ENCODE data around the gene UBA6. TPM values are rescaled to one million over a fixed set of nuclear protein-coding genes. Genes with fewer than 3 reads are reported as not detected.

The UBA6 gene
- total RNA-seq, 4 donors from 2014 or later, result 15.6 to 198 (median 67.3) TPM

- Histone ChIP-seq H3K36me3 (no peaks in the 10 kb centered on the region), H3K27me3 (no peaks in the 10 kb centered on the region), H3K27ac (no peak overlapping the region), H3K9me3 (no peaks in the 10 kb centered on the region), H3K4me3 (no peak overlapping the region), H3K4me1 (no peaks in the 10 kb centered on the region)
- TF ChIP-seq, protein P1, sequence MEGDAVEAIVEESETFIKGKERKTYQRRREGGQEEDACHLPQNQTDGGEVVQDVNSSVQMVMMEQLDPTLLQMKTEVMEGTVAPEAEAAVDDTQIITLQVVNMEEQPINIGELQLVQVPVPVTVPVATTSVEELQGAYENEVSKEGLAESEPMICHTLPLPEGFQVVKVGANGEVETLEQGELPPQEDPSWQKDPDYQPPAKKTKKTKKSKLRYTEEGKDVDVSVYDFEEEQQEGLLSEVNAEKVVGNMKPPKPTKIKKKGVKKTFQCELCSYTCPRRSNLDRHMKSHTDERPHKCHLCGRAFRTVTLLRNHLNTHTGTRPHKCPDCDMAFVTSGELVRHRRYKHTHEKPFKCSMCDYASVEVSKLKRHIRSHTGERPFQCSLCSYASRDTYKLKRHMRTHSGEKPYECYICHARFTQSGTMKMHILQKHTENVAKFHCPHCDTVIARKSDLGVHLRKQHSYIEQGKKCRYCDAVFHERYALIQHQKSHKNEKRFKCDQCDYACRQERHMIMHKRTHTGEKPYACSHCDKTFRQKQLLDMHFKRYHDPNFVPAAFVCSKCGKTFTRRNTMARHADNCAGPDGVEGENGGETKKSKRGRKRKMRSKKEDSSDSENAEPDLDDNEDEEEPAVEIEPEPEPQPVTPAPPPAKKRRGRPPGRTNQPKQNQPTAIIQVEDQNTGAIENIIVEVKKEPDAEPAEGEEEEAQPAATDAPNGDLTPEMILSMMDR (IDR thresholded peaks at IDR 0.05), result no peak
- no peak for TF ChIP-seq POLR2A (IDR thresholded peaks at IDR 0.05)
- no peak for DNase-seq
- intact Hi-C loops (cut with DNase I; ENCODE audit: low total_unique reads), result no loop called here
Measured at GRCh38 chr4:67674098-67674497, 26.9 kb downstream of the UBA6 start.

GRCh38 chr4:67668315-67668714, 32.6 kb downstream of the UBA6 start:
- no peaks in the 10 kb centered on the region for H3K4me1 ChIP-seq
- no peak for DNase-seq
- no peak overlapping the region for H3K4me3 ChIP-seq
- TF ChIP-seq POLR2A (IDR thresholded peaks at IDR 0.05), result no peak
- TF ChIP-seq, protein P1 (IDR thresholded peaks at IDR 0.05), result no peak
- peaks cover 0 to 2% of the 10 kb centered on the region in 2 donors for H3K36me3 ChIP-seq
- no peaks in the 10 kb centered on the region for H3K9me3 ChIP-seq
- H3K27ac ChIP-seq, result no peak overlapping the region
- no peaks in the 10 kb centered on the region for H3K27me3 ChIP-seq
- intact Hi-C loops (cut with DNase I; ENCODE audit: low total_unique reads), result no loop called here

DNA sequence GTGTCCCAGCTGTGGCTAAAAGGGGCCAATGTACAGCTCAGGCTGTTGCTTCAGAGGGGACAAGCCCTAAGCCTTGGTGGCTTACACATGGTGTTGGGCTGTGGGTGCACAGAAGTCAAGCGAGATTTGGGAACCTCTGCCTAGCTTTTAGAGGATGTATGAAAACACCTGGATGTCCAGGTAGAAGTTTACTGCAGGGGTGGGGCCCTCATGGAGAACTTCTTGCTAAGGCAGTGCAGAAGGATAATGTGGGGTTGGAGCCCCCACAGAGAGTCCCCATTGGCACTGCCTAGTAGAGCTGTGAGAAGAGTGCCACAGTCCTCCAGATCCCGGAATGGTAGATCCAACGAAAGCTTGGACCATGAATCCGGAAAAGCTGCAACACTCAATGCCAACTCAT, 40.5 kb downstream of the UBA6 start:
- H3K36me3 ChIP-seq, result peaks cover 0 to 2% of the 10 kb centered on the region in 2 donors
- no peaks in the 10 kb centered on the region for H3K4me1 ChIP-seq
- H3K9me3 ChIP-seq, result no peaks in the 10 kb centered on the region
- H3K27me3 ChIP-seq, result no peaks in the 10 kb centered on the region
- no peak for DNase-seq
- intact Hi-C loops (cut with DNase I; ENCODE audit: low total_unique reads), result no loop called here
- H3K4me3 ChIP-seq, result no peak overlapping the region
- no peak overlapping the region for H3K27ac ChIP-seq
- TF ChIP-seq POLR2A (IDR thresholded peaks at IDR 0.05), result no peak
- TF ChIP-seq, protein P1 (IDR thresholded peaks at IDR 0.05), result no peak

GRCh38 chr4:67659065-67659464, 41.9 kb downstream of the UBA6 start:
- DNase-seq, result no peak
- Histone ChIP-seq H3K4me1 (no peaks in the 10 kb centered on the region), H3K9me3 (no peaks in the 10 kb centered on the region), H3K27me3 (no peaks in the 10 kb centered on the region), H3K27ac (no peak overlapping the region), H3K36me3 (peaks cover 0 to 2% of the 10 kb centered on the region in 2 donors), H3K4me3 (no peak overlapping the region)
- TF ChIP-seq, protein P1 (IDR thresholded peaks at IDR 0.05), result no peak
- TF ChIP-seq POLR2A (IDR thresholded peaks at IDR 0.05), result no peak
- intact Hi-C loops (cut with DNase I; ENCODE audit: low total_unique reads), result no loop called here

DNA sequence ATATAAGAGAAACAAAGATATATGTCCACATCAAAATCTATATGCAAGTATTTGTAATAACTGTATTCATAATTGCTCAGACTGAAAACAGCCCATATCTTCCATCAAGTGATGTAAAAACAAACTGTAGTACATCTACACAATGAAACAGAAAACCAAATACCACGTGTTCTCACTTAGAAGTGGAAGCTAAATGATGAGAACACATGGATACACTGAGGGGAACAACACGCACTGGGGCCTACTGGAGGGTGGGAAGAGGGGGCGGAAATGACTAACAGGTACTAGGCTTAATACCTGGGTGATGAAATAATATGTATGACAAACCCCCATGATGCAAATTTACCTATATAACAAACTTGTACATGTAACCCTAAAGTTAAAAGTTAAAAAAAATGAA, 42.7 kb downstream of the UBA6 start:
- peaks cover 0 to under 1% of the 10 kb centered on the region in 2 donors for H3K36me3 ChIP-seq
- H3K9me3 ChIP-seq, result no peaks in the 10 kb centered on the region
- no peak overlapping the region for H3K27ac ChIP-seq
- no peak overlapping the region for H3K4me3 ChIP-seq
- intact Hi-C loops (cut with DNase I; ENCODE audit: low total_unique reads), result no loop called here
- no peak for DNase-seq
- H3K4me1 ChIP-seq, result no peaks in the 10 kb centered on the region
- TF ChIP-seq, protein P1 (IDR thresholded peaks at IDR 0.05), result no peak
- TF ChIP-seq POLR2A (IDR thresholded peaks at IDR 0.05), result no peak
- H3K27me3 ChIP-seq, result no peaks in the 10 kb centered on the region

All from uterus (tissue), 4 donors.